Endothelial cell of umbilical vein (primary cell): ENCODE measurements around the gene FRYL. TPM values are rescaled to one million over a fixed set of nuclear protein-coding genes. Genes with fewer than 3 reads are reported as not detected.

Experiments used
- BruUV-seq: library from RNA; stranded (reverse); fragments of 400-500 nt; replicated peaks from 2 replicates; lab custom pipeline; 2021; lab: Mats Ljungman, UMichigan
- CTCF ChIA-PET: fragments of 300-600, 350-600 bp; sonication (Branson Sonifier 250); formaldehyde crosslinking; loops from one replicate; lab custom pipeline; 2021; ENCODE audit warnings: antibody characterized with exemption, inconsistent platforms; lab: Charles Lee
- POLR2A ChIA-PET: fragments of 300-600, 350-600 bp; sonication (Branson Sonifier 250); formaldehyde crosslinking; loops from one replicate; lab custom pipeline; 2021; ENCODE audit warnings: antibody characterized with exemption, inconsistent platforms; lab: Charles Lee
- DNase-seq: peaks from one replicate; pipeline ENCODE4 v3.0.0-alpha.2; 2011; ENCODE audit warnings: low read depth, low spot score
- FAIRE-seq: peaks from 2 replicates; lab custom pipeline; 2011; peaks lifted over from hg19 to GRCh38; lab: Jason Lieb, UNC
- H2AFZ ChIP-seq: 2 replicates; pipeline ENCODE4 v1.6.0; 2012; ENCODE audit warnings: low read depth, low read length, control low read depth, inconsistent platforms
- H3K27ac ChIP-seq: 2 replicates; pipeline ENCODE4 v1.5.1; 2011; ENCODE audit warnings: low read depth, mild to moderate bottlenecking, control low read depth, low read length, moderate library complexity; ENCODE audit not compliant: insufficient read depth
- H3K27me3 ChIP-seq, 2 experiments: 2 replicates each; pipeline versions ENCODE4 v1.6.0 to v1.6.1; 2011; ENCODE audit warnings: low read length in 2 of 2, mixed read lengths in 1 of 2; ENCODE audit not compliant: control insufficient read depth in 2 of 2, insufficient read depth in 2 of 2
- H3K36me3 ChIP-seq, 2 experiments: 2 replicates in 1 of 2; 3 replicates in 1 of 2; pipeline ENCODE4 v1.5.1; 2011; ENCODE audit warnings: low read length in 2 of 2, mild to moderate bottlenecking in 1 of 2, moderate library complexity in 1 of 2; ENCODE audit not compliant: control insufficient read depth in 2 of 2, insufficient read depth in 2 of 2; ENCODE audit errors: extremely low read depth in 1 of 2
- H3K4me1 ChIP-seq: 3 replicates; pipeline ENCODE4 v1.5.1; 2011; ENCODE audit warnings: mild to moderate bottlenecking, low read length; ENCODE audit not compliant: control insufficient read depth, insufficient read depth; ENCODE audit errors: extremely low read depth
- H3K4me2 ChIP-seq: 2 replicates; pipeline ENCODE4 v1.6.1; 2011; ENCODE audit warnings: low read length, control low read depth, mixed read lengths; ENCODE audit not compliant: insufficient read depth
- H3K4me3 ChIP-seq, 3 experiments: fragments of 200-600 bp in 1 of 3; sonication (generic), shearing (Covaris generic) in 1 of 3; replicated peaks in 1 of 3; 2 replicates each; pipeline ENCODE4 v1.5.1; 2011 to 2016; ENCODE audit warnings: control low read depth in 3 of 3, low read length in 3 of 3, mild to moderate bottlenecking in 2 of 3, inconsistent platforms in 1 of 3, low read depth in 1 of 3, moderate library complexity in 1 of 3; ENCODE audit not compliant: insufficient read depth in 1 of 3
- H3K79me2 ChIP-seq: 2 replicates; pipeline ENCODE4 v1.6.0; 2012; ENCODE audit warnings: low read length, inconsistent platforms; ENCODE audit not compliant: control insufficient read depth, insufficient read depth
- H3K9ac ChIP-seq: replicated peaks from 2 replicates; pipeline ENCODE3; 2011; ENCODE audit warnings: low read length, control low read depth; ENCODE audit not compliant: insufficient read depth; ENCODE audit errors: extremely low read depth
- H3K9me1 ChIP-seq: replicated peaks from 3 replicates; pipeline ENCODE4 v1.6.0; 2011; ENCODE audit warnings: mild to moderate bottlenecking, low read length; ENCODE audit not compliant: control insufficient read depth, insufficient read depth; ENCODE audit errors: extremely low read depth
- H3K9me3 ChIP-seq: replicated peaks from 2 replicates; pipeline ENCODE4 v1.5.1; 2012; ENCODE audit warnings: low read length, inconsistent platforms; ENCODE audit not compliant: control insufficient read depth, insufficient read depth
- H4K20me1 ChIP-seq: replicated peaks from 2 replicates; pipeline ENCODE3; 2011; ENCODE audit warnings: mild to moderate bottlenecking, low read length; ENCODE audit not compliant: control insufficient read depth, insufficient read depth; ENCODE audit errors: extremely low read depth
- CTCF ChIP-seq, 2 donors: IDR thresholded peaks; 1 replicate in 1 of 2; 2 replicates in 1 of 2; pipeline ENCODE4 v1.5.1; 2011; ENCODE audit warnings: low read length in 2 of 2, mild to moderate bottlenecking in 2 of 2, moderate library complexity in 2 of 2, control low read depth in 1 of 2, inconsistent platforms in 1 of 2, low read depth in 1 of 2; ENCODE audit not compliant: insufficient read depth in 1 of 2; ENCODE audit errors: extremely low read depth in 1 of 2
- EZH2 ChIP-seq: IDR thresholded peaks from 2 replicates; pipeline ENCODE4 v1.6.1; 2012; ENCODE audit warnings: borderline replicate concordance, low read depth, mild to moderate bottlenecking, moderate library complexity, low read length, inconsistent platforms; ENCODE audit not compliant: severe bottlenecking
- FOS ChIP-seq: IDR thresholded peaks from 2 replicates; pipeline ENCODE4 v1.6.1; 2011; ENCODE audit warnings: mild to moderate bottlenecking, low read length, moderate library complexity, borderline replicate concordance; ENCODE audit not compliant: insufficient read depth
- GATA2 ChIP-seq: IDR thresholded peaks from 2 replicates; pipeline ENCODE4 v1.7.0; 2011; ENCODE audit warnings: low read depth, mild to moderate bottlenecking, moderate library complexity, mixed read lengths, low read length; ENCODE audit not compliant: insufficient read length, insufficient read depth
- JUN ChIP-seq: IDR thresholded peaks from 2 replicates; pipeline ENCODE4 v1.6.1; 2011; ENCODE audit warnings: borderline replicate concordance, low read depth; ENCODE audit not compliant: insufficient read length, insufficient read depth
- MAX ChIP-seq: IDR thresholded peaks from 2 replicates; pipeline ENCODE4 v1.6.1; 2011; ENCODE audit not compliant: insufficient read depth, insufficient read length
- MYC ChIP-seq: IDR thresholded peaks from one replicate; pipeline ENCODE4 v1.6.1; 2011; ENCODE audit warnings: mild to moderate bottlenecking, low read depth, low read length
- POLR2A ChIP-seq: IDR thresholded peaks from 2 replicates; pipeline ENCODE4 v1.6.1; 2012; ENCODE audit warnings: low read depth, mild to moderate bottlenecking, control low read depth, low read length
- POLR2AphosphoS5 ChIP-seq: IDR thresholded peaks from 2 replicates; pipeline ENCODE4 v1.6.1; 2012; ENCODE audit warnings: low read depth, mild to moderate bottlenecking, control low read depth, low read length, moderate library complexity; ENCODE audit not compliant: insufficient read depth
- dilution Hi-C: fragments of 300-500 bp; cut with MboI; formaldehyde crosslinking; loops from one replicate; pipeline ENCODE4 v1.15.0; 2019; ENCODE audit warnings: low sequenced_read_pairs; ENCODE audit not compliant: extremely low pct_ligation_motif_present
- intact Hi-C: fragments of 100-400 bp; cut with micrococcal nuclease; formaldehyde crosslinking; loops from one replicate; pipeline ENCODE4 v1.10.0; 2022
- polyA plus RNA-seq, 4 experiments: library from polyadenylated mRNA; depleted of rRNA in 3 of 4; stranded (reverse) in 3 of 4; unstranded in 1 of 4; fragments of >200 nt; gene quantifications; 2 replicates each; pipeline versions ENCODE4 v1.2.1 to v1.2.3, GENCODE V29; 2011 to 2012; ENCODE audit warnings: missing spikeins in 1 of 4
- total RNA-seq: library from RNA; stranded (reverse); gene quantifications from 2 replicates; pipeline ENCODE4 v1.2.3, GENCODE V29; 2021

FRYL gene
- total and polyA plus RNA-seq, 2 donors (not counting 3 experiments of a cell fraction or from before 2014, with no cell fraction given): 17.0 to 84.9 TPM

GRCh38 chr4:48739560-48740019 lies 40.5 kb downstream of the FRYL start:
- CTCF ChIA-PET: interaction anchor here (0.7 to 1.2 kb wide), 2 partner anchors 17 to 61 kb away, joined by 3 read pairs; no protein-coding TSS in a partner anchor
- DNase-seq (no peak), FAIRE-seq (no peak)
- Histone ChIP-seq H4K20me1 (peaks cover 18% of the 10 kb centered on the region), H2AFZ (no peak overlapping the region), H3K4me2 (no peak overlapping the region), H3K9me1 (no peaks in the 10 kb centered on the region), H3K4me1 (peaks cover 9% of the 10 kb centered on the region), H3K27ac (no peak overlapping the region), H3K27me3 (no peaks in the 10 kb centered on the region), H3K9ac (no peak overlapping the region), H3K36me3 (no peaks in the 10 kb centered on the region), H3K9me3 (no peaks in the 10 kb centered on the region), H3K4me3 (no peak overlapping the region), H3K79me2 (peaks cover 87% of the 10 kb centered on the region)
- no TSS peak for BruUV-seq
- dilution Hi-C loops (no loop called here), intact Hi-C loops (no loop called here)
- no peak for TF ChIP-seq CTCF (IDR thresholded peaks at IDR 0.05; ENCODE audit: extremely low read depth in 1 of 2, insufficient read depth in 1 of 2, low read depth in 1 of 2, low read length in 2 of 2)
- no peak for TF ChIP-seq FOS
- no peak for TF ChIP-seq POLR2A
- TF ChIP-seq MAX: no peak
- no peak for TF ChIP-seq GATA2
- TF ChIP-seq EZH2: no peak
- TF ChIP-seq POLR2AphosphoS5: no peak
- no peak for TF ChIP-seq JUN
- TF ChIP-seq MYC: no peak
- POLR2A ChIA-PET: no interaction called here
